ENCODE results near the gene SH3D21. TPM values are rescaled to one million over a fixed set of nuclear protein-coding genes. Genes with fewer than 3 reads are reported as not detected.
A peak's percentile ranks its signal among the peaks of the same experiment; 100 is the strongest.

SH3D21 gene
- total RNA-seq, 1 experiment from 2014 or later, result 1.3 TPM

DNA sequence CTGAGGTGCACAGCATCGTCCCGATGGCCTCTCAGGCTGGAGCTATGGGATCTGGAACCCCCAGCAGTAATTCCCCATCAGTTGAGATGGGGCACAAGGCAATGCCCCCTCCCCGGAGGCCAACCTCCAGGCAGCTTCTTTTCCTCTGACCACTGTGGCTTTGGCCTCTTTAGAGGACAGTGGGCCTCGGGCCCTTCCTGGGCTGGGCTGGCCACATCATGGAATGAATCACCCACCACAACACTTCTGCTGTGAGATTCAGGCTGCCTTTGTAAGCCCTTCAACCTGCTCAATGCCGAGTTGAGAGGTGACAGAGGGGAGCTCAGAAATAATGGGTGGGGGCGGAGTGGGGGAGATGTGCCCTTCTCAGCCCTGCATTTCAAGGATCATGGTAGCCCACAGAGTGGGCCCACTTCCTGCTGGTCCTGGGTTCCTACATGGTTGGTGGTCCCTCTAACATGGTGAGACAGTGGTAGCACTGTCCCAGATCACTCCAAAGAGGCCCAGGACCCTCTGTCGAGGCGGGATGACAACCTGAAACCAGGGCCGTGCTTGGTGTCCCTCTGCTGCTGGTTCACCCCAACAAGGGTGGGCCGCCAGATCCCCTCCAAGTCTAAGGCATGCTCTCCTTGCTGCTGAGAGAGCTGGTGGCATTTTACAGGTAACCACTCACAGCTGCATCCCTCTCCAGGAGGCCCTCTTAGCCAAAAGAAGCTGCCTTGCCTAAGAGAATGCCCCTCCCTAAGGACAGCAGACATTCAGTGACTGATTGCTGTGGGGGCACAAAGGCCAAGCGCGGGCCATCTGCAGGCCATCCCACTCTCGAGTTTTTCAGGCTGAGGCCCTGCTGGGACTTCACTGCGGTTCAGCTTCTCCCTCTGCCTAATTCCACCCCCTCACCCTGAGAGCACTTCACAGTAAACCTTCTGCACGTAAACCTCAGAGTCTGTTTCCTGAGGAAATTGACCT lies 47.0 kb downstream of the SH3D21 start:
- DNase-seq (ENCODE audit: extremely low read depth, low read depth), result no peak

DNA sequence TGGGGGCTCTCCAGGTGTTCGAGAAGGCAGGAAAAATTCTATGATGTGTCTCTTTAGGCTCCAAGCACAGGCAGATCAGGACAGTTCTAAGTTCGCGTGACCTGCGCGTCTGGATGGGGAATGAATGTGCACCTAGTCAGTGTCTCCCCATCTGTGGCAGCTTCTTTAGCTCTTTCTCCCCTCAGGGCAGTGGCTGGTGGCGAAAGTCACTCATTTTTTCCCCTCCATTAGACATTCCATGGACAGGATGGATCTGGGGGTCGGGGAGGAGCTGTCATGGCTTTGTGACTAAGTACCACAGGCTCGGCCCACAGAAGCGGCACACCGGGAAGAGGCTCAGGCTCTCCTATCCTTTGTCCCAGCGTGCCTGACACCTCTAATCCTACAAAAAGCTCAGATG lies 48.3 kb downstream of the SH3D21 start:
- DNase-seq (ENCODE audit: extremely low read depth, low read depth), result no peak

DNA sequence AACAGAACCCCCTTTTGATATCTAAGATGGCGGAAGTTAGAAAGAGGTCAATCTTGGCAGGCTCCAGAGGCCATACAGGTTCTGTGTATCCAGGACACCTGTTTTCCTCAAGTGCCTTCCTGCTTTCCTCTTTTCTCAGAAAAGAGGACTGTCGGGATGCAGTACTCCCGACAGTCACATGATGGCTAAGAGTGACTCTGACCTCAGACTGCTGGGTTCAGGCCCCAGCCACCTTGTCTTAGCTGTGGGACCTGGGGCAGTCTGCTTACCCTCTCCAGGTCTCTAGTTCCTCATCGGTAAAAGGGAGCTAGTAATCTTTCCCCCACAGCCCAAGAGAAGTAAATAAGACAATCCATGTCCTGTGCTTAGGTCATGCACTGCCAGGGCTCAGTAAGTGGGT lies 49.6 kb downstream of the SH3D21 start:
- DNase-seq (ENCODE audit: extremely low read depth, low read depth), result no peak

DNA sequence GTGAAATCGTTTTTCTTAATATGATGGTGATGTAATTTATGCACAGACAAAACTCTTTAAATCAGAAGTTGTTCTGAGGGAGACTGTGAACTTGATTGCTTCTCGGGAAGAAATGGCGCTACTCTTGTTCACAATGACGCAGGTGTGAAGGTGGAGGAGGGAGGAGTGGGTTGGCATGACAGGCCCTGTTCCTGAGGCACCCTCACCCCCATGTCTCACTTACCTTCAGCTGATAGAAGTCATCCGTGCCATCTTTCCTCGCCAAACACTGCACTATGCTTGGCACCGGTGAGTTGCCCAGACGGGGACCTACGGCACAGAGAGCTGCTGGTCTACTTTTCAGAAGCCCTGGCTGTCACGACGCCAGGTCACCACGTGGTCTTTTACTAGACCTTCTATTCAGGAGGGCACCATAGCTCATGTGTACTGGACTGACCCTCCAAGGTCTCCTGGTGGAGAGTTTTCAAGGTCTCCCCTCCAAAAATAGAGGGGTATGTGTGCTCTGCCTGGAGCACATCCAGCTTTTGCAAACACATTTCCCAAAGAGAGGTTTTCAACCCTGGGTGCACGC lies 52.4 kb downstream of the SH3D21 start:
- no peak for DNase-seq (ENCODE audit: extremely low read depth, low read depth)

DNA sequence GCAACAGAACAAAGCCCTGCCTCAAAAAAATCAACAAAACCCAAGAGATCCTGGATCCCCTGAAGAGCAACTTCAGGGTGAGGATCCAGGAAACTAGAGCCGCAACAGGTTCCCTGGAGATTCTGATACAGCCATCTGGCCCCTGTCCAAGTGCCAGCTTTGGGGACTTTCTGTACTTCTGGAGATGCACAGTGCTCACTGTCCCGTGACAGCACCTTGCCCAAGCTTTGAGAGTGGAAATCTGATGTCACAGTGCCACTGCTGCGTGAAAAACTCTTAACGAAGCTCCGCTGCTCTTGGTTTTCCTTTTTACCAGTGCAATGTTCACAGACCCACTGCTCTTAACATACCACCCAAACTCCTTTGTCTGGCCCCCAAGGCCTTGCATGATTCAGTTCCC lies 53.2 kb downstream of the SH3D21 start:
- no peak for DNase-seq (ENCODE audit: extremely low read depth, low read depth)

DNA sequence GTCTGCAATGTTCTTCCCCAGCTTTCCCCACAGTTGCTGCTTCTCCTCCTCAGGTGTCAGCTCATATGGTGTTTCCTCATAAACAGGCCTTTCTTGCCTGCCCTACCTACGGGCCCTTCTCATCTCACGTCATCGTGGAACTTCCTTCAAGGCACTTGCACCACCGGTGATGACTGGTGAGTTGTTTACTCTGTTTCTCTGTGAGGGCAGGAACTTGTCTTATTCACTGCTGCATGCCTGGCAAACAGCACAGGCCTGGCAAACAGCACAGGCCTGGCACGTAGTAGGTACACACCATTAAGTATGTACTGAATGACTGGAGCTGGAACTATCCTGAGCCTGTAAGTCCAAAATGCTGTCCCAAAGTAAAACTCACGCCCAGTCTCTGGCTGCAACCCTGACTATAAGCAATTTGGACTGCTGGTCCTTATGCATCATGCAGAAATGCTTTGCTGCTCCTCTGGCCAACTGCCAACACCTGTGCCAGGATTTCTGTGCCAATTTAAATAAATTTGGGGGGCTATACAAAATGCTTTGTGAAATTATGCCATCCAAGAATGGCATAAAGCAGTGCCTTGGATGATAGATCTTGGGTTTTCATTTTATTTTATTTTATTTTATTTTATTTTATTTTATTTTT lies 53.9 kb downstream of the SH3D21 start:
- DNase-seq (ENCODE audit: extremely low read depth, low read depth), result no peak

DNA sequence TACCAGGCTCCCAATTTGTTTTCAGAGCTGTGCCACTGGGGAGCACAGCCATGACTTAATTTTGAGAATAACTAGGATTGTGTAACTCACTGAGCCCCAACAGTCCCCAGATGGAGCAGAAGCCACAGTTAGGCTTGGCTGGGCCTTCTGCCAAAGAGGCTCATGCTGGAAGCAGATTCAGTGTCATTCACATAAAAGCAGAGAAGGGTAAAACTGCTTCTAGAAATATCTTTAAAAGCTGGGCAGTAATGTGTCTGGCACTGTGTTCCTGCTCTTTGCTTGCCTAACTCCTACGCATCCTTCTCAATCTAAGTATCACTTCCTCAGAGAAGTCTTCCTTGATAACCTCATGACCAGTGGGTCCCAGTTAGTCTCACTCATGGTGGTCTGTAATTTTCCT lies 59.2 kb downstream of the SH3D21 start:
- no peak for DNase-seq (ENCODE audit: extremely low read depth, low read depth)

DNA sequence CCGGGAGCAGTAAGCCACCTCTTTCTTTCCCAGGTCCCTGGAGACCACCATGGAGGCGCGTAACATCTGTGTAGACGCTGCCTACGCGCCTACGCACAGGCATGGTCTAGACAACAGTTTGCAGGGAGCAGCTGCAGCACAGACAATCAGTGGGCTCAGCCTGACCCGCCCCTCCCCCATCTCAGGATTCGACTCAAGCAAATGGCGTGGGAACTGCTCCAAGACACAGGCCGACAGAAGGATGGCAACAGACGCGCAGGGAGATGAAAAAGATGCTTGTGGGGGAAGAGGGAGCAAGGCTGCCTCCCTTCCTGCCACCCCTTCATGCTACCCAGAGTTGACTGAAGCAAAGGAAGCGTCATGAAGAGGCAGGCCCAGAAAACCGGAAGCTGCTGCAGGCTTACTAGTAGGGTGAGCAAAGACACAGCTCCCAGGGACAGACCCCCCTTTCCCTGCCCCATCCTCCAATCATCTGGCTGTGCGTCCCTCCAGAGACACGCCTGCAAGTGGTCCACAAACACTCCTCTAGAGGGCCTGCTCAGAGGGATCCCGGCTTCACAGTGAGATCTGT lies 60.0 kb downstream of the SH3D21 start:
- no peak for DNase-seq (ENCODE audit: extremely low read depth, low read depth)

DNA sequence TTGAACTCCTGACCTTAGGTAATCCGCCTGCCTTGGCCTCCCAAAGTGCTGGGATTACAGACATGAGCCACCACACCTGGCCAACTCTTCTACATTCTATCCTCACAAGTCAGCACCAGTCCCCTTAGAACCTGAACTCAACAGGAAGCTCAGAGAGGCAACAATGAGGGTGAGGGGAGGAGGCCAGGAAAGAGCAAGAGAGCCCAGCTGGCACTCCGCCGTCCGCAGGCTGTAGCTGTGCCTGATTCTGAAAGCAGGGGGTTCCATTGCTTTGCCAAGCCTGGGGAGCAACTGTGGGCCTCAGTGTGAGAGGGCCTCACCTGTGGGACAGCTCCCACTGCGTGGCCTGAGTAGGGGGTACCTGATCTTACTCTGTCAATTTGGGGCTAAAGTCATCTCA lies 60.9 kb downstream of the SH3D21 start:
- DNase-seq (ENCODE audit: extremely low read depth, low read depth), result no peak

DNA sequence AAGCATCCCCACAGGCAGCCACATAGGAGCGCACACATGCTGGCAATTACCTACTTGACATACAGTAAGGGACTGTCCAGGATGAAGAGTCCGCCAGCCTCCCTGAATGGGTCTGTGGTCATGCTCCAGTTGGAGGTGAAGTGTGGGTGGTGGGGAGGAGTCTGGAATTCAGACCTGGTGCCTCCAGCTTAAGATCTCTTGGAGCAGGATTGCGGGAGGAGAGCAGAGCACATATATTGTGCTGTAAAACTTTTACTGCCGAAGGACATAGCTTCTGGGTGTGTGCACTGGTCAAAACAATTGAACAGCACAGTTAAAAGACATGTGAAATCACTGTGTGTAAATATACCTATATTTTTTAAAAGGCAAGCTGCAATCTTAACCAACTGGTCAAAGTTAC lies 61.6 kb downstream of the SH3D21 start:
- DNase-seq (ENCODE audit: extremely low read depth, low read depth), result no peak

DNA sequence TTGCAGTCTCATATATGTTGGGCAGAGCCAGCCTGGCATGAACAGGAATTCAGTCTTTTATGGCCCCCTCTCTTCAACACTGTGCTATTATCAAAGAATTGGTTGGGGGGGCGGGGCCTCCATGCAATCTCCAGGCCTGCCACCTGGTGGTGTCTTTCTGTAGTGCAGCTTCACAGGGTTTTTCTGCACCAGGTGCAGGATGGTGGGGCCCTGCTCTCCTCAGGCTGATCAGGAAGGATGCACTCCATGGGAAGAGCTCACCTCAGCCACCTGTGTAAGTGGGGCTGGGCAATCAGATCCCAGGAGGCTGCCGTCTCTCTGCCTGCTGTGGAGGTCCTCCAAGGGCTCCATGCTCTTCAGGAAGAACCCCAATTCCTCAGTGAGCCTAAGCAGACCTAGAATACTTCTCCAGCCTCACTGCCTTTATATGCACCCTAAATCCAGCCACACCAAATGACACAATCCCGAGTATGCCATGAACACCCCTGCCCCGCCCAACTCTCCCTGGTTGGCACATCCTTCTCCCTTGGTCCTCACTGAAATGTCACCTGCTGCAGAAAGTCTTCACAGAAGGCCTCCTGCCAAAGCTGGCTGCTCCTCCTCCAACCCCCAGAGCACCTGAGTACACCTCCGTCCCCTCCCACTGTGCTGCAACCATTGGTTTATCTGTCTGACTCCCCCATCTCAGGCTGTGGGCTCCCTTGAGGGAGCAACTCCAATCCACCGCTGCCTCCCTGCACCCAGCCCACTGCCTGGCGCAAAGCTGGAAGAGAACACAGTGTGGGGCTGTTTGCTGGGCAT lies 63.1 kb downstream of the SH3D21 start:
- DNase-seq (ENCODE audit: extremely low read depth, low read depth), result peak; percentile 52

Other genes starting within 250 kb of the SH3D21 start
- not detected in 2 replicates for gene TEKT2, start 222.3 kb upstream of the SH3D21 start, total RNA-seq (2014; rRNA removed; shearing (Covaris generic))
- gene ADPRS, start 217.5 kb upstream of the SH3D21 start, total RNA-seq (2014; rRNA removed; shearing (Covaris generic)), result 16.7 and 21.5 TPM in 2 replicates
- 0.12 and 0.20 TPM in 2 replicates for gene COL8A2, start 181.1 kb upstream of the SH3D21 start, total RNA-seq (2014; rRNA removed; shearing (Covaris generic))
- gene TRAPPC3, start 156.9 kb upstream of the SH3D21 start, total RNA-seq (2014; rRNA removed; shearing (Covaris generic)), result 54.7 and 62.9 TPM in 2 replicates
- gene MAP7D1, start 150.2 kb upstream of the SH3D21 start, total RNA-seq (2014; rRNA removed; shearing (Covaris generic)), result 33.7 and 33.9 TPM in 2 replicates
- 59.9 and 67.7 TPM in 2 replicates for gene THRAP3, start 81.9 kb upstream of the SH3D21 start, total RNA-seq (2014; rRNA removed; shearing (Covaris generic))
- gene EVA1B, start 17.3 kb downstream of the SH3D21 start, total RNA-seq (2014; rRNA removed; shearing (Covaris generic)), result 1.6 and 2.9 TPM in 2 replicates
- gene STK40, start 79.6 kb downstream of the SH3D21 start, total RNA-seq (2014; rRNA removed; shearing (Covaris generic)), result 12.2 and 12.5 TPM in 2 replicates
- 10.8 and 12.8 TPM in 2 replicates for gene LSM10, start 91.5 kb downstream of the SH3D21 start, total RNA-seq (2014; rRNA removed; shearing (Covaris generic))
- gene OSCP1, start 144.1 kb downstream of the SH3D21 start, total RNA-seq (2014; rRNA removed; shearing (Covaris generic)), result 6.0 and 6.8 TPM in 2 replicates
- gene MRPS15, start 158.0 kb downstream of the SH3D21 start, total RNA-seq (2014; rRNA removed; shearing (Covaris generic)), result 139 and 142 TPM in 2 replicates
- gene CSF3R, start 176.5 kb downstream of the SH3D21 start, total RNA-seq (2014; rRNA removed; shearing (Covaris generic)), result 0.20 TPM in 1 of 2 replicates, not detected in the other